Right lung (tissue), 10 donors: ENCODE data around the gene STPG3. TPM values are rescaled to one million over a fixed set of nuclear protein-coding genes. Genes with fewer than 3 reads are reported as not detected.

Source experiments
- DNase-seq, 2 donors: peaks; one replicate each; pipeline ENCODE4 v3.0.0-alpha.2; 2013
- long read RNA-seq, 8 donors: transcript quantifications; one replicate each; lab custom pipeline, GENCODE V29; 2026
- polyA plus RNA-seq, 5 donors: library from polyadenylated mRNA; unstranded; fragments of 120-200 nt; gene quantifications; one replicate each; pipeline versions ENCODE4 v1.2.1 to v1.2.3, GENCODE V29; 2013; ENCODE audit warnings: inconsistent platforms in 1 of 5, low replicate concordance in 1 of 5; ENCODE audit not compliant: insufficient read length in 5 of 5, insufficient read depth in 1 of 5

STPG3 gene
- polyA plus RNA-seq, result 1 to 10 TPM in 2 of 5 donors, under 1 TPM in 3; 0.26 to 1.5 (median 0.98) TPM
- long read RNA-seq, donor 1, result 0 reads
- long read RNA-seq, donor 2, result 0 reads
- long read RNA-seq, donor 3, result 0 reads
- long read RNA-seq, donor 4, result 0 reads
- long read RNA-seq, donor 5, result 0 reads
- long read RNA-seq, donor 6, result 0 reads
- long read RNA-seq, donor 7, result 0 reads
- long read RNA-seq, donor 8, result 0 reads

DNA sequence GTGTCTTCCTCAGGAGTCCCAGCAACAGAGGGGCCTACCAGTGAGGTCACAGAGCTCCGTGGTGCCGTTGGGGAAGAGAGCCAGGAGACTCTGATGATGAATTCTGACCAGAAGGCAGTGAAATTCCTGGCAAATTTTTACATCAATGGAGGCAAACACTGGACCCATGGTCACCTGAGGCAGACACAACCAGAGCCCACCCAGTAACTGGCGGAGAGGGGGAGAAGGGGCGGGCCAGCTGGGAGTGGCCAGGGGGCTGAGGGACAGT is at the start of gene STPG3:
Gene STPG3, plus strand, starts transcription at position 93 of the 268 bp plus-strand sequence. Its CDS starts 1 bp downstream, at position 94.
- DNase-seq, result no peak

GRCh38 chr9:137202966-137203365 is 48.1 kb upstream of the STPG3 start:
- no peak for DNase-seq

- no peak for DNase-seq
These were observed 46.4 kb upstream of the STPG3 start for GRCh38 chr9:137204731-137205125.

GRCh38 chr9:137205126-137206069 is 45.7 kb upstream of the STPG3 start, which contains the start of the genes NDOR1 and TMEM203:
Gene NDOR1, plus strand, starts transcription at chr9:137205700. Its CDS starts 78 bp downstream, at chr9:137205778.
Gene TMEM203, minus strand, starts transcription at chr9:137205648. Its CDS starts 234 bp downstream, at chr9:137205414.
- DNase-seq, result peak; percentile 83 to 85

- DNase-seq, result no peak
These were observed 44.5 kb upstream of the STPG3 start for GRCh38 chr9:137206602-137207001.

DNA sequence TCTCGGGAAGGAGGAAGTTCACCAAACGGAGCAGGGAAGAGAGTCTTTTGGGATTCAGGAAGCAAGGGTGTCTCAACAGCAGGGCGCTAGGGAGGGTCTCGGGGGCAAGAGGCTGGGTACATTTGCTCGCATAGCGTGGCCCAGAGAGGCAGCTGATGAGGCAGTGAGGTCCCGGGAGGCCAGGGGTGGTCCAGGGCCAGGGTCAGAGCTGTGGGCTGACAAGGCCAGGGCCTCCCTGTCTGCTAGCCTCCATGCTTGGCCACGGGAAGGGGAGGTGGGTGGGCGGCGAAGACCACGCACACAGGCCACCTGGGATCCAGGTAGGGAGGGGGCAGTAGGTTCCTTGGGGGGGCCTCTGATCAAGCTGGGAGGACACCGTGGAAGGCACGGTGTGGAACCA is 39.6 kb upstream of the STPG3 start:
- DNase-seq, result no peak

- DNase-seq, result no peak
These were observed 38.6 kb upstream of the STPG3 start for GRCh38 chr9:137212520-137212919.

- no peak for DNase-seq
These were observed 37.7 kb upstream of the STPG3 start for GRCh38 chr9:137213160-137214060.

GRCh38 chr9:137214620-137215019 is 36.5 kb upstream of the STPG3 start:
- no peak for DNase-seq

DNA sequence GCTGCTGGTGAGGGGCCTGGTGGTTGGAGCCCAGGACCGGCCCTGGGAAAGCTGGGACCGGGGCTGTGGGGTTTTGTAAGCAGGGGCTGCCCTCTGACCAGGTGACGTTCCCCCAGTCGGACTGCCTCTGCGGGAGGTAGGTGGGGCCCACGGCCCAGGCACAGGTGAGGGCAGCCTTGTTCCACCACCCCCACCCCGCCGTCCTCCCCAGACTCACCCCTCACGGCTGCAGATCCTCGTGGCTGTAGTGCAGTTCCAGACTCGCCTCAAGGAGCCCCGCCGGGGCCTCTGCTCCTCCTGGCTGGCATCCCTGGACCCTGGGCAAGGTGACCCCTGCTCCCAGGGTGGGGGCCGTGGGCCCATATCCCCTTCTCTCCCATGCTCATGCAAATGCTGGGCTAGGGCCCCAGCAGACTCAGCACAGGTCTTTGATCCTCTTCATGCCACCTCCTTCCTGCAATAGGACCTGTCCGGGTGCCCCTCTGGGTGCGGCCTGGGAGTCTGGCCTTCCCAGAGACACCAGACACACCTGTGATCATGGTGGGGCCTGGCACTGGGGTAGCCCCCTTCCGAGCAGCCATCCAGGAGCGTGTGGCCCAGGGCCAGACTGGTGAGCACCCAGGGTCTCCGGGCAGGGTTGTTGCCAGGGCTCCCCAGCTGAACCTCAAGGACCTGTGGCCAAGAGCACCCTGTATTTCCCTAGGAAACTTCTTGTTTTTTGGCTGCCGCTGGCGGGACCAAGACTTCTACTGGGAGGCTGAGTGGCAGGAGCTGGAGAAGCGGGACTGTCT is 35.7 kb upstream of the STPG3 start:
- no peak for DNase-seq

DNA sequence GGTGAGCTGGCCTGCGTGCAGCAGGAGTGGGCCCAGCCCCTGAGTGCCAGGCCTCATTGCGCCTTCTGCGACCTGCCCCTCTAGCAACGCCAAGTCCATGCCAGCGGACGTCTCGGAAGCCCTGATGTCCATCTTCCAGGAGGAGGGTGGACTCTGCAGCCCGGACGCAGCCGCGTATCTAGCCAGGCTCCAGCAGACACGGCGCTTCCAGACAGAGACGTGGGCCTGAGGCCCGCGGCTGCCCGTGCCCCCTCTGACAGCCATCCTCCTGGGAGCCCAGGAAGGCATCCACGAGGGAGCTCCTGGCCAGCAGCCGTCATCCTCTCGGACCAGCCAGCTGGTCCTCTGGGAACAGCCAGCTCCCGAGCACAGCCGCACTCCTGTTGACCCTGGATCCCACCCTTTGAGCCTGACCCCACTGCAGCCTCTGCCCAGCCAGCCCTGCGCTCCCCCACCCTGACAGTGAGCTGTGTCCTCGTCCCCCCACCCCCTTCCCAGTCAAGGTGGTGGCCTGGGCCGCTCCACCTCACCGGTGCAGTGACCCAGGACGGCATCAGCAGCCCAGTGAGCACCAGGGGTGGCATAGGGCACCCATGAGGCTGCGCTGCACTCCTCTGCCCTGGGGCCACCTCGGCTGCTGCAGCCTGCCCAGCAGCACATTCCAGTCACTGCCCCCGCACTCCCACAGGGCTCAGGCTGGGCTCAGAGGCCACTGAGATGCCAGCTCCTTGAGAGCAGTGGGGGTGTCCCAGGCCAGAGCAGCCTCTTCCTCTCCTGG is 34.7 kb upstream of the STPG3 start:
- no peak for DNase-seq

DNA sequence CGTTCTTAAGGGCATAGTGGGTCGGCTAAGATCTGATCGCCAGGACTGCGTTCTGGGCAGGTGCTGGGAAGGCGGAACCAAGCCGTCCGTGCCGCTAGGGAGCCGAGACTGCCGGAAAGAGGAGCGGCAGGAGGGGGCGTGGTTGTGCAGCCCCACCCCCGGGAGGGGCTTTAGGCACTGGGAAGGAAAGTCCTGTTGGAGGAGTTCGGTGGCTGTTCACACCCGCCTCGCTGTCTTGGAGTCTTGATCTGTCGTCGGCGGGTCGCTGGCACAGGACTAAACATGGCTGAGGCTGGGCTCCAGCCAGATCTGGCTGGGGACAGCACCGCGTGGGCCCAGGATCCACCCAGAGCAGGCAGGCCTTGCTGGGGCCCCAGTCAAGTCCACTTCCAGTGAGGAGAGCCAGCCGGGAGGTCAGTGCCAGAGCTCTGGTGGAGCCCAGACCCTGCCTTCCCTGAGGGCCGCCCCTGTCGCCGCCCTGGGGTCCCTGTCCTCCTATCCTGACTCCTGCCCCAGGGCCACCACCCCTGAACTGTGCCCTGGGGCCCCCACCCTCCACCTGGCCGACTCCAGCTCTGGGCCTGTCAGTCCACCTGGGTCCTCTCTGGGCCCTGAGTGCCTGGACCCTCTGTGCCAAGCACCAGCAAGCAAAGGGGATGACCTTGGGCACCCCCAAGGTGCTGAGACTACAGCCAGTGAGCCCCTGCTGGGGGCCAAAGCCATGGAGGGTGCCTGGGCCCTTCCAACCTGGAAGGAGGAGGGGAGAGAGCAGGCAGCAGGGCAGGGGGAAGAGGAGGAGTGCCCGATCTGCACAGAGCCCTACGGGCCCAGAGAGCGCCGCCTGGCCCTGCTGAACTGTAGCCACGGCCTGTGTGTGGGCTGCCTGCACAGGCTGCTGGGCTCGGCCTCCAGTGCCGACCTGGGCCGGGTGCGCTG is 33.5 kb upstream of the STPG3 start:
- no peak for DNase-seq

DNA sequence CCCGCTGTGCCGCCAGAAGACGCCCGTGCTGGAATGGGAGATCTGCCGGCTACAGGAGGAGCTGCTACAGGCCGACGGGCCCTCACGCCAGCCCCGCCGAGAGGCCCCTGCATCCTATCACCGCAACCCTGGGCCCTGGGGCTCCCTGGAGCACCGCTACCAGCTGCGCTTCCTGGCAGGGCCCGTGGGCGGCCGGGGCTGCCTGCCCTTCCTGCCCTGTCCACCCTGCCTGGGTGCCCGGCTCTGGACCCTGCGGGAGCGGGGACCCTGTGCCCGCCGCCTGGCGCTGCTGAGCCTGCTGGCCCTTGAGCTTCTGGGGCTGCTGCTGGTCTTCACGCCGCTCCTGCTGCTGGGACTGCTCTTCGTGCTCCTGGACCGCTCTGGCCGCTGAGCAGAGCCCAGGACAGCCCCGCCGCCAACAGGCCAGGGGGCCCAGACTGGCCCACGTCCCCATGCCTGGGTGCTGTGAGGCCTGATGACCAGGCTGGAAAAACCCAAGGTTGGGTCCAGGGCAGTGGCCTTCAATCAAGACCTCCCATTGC is 32.8 kb upstream of the STPG3 start:
- DNase-seq, result no peak

DNA sequence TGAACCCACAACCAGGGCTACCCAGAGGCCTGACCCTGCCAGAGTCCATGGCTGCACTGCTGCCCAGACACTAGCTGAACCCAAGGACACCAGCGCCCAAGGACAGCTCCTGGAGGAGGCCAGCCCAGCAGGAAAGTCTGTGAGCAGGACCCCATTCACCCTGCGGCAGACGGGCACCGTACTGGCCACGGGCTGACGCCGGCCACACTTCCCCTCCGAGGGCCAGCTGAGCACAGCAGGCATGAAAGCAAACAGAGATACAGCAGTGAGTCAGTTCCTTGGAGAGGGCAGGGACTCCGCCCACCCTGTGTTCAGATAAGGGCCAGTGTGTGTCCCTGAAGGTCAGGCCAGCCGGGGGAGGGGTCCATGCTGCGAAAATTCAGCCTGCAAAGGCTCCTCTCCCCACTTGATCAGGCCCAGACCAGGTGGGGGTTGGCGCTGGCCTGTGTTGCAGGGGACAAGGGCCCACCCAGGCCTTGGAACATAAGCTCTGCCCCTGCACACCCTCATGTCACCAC is 32.3 kb upstream of the STPG3 start:
- DNase-seq, result no peak

GRCh38 chr9:137219757-137220316 is 31.2 kb upstream of the STPG3 start:
- DNase-seq, result no peak

- DNase-seq, result no peak
These were observed 30.6 kb upstream of the STPG3 start for GRCh38 chr9:137220317-137221094.

- DNase-seq, result no peak
These were observed 30.0 kb upstream of the STPG3 start for GRCh38 chr9:137221095-137221505.
